Measurements from ENCODE around the gene DTNB.

GRCh38 chr2:25414781-25415180 lies 258.6 kb downstream of the DTNB start:
- TF ChIP-seq CTCF (IDR thresholded peaks at IDR 0.05) (no peak), POLR2A (IDR thresholded peaks at IDR 0.05) (no peak)
